Stomach (tissue), 4 donors: ENCODE data around the gene EGFL7.

Source experiments
- POLR2A ChIP-seq, 4 donors: fragments of 450-650 bp; IDR thresholded peaks; one replicate each; pipeline ENCODE4 v1.6.1; 2016; ENCODE audit warnings: antibody characterized with exemption in 4 of 4, control low read depth in 2 of 4, mild to moderate bottlenecking in 1 of 4, moderate library complexity in 1 of 4
- POLR2AphosphoS5 ChIP-seq, 3 donors: sonication (generic); formaldehyde crosslinking; IDR thresholded peaks; one replicate each; pipeline ENCODE4 v1.6.1; 2016; ENCODE audit warnings: antibody characterized with exemption in 3 of 3
- TF ChIP-seq, protein P1 (sequence below), 7 experiments: fragments of 450-650 bp in 4 of 7; fragments of 200-600 bp in 3 of 7; sonication (generic) in 3 of 7; IDR thresholded peaks; one replicate each; pipeline ENCODE4 v1.5.1; 2016 to 2019; ENCODE audit warnings: antibody characterized with exemption in 7 of 7, control low read depth in 2 of 7, mild to moderate bottlenecking in 1 of 7

DNA sequence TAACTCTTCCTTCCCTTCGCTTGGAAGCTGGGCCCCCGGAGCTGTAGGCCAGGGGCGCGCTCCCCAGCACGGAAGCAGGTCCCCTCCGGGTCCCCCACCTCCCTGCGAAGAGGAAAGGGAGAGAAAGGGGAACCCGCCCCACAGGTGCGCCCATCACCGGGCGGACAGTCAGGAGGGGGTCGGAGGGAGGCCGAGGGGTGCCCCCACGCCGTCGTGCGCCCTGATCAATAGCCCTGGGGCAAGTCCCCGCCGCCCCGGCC is 23.7 kb downstream of the EGFL7 start:
- TF ChIP-seq, protein P1, sequence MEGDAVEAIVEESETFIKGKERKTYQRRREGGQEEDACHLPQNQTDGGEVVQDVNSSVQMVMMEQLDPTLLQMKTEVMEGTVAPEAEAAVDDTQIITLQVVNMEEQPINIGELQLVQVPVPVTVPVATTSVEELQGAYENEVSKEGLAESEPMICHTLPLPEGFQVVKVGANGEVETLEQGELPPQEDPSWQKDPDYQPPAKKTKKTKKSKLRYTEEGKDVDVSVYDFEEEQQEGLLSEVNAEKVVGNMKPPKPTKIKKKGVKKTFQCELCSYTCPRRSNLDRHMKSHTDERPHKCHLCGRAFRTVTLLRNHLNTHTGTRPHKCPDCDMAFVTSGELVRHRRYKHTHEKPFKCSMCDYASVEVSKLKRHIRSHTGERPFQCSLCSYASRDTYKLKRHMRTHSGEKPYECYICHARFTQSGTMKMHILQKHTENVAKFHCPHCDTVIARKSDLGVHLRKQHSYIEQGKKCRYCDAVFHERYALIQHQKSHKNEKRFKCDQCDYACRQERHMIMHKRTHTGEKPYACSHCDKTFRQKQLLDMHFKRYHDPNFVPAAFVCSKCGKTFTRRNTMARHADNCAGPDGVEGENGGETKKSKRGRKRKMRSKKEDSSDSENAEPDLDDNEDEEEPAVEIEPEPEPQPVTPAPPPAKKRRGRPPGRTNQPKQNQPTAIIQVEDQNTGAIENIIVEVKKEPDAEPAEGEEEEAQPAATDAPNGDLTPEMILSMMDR (IDR thresholded peaks at IDR 0.05), result no peak
- TF ChIP-seq POLR2A (IDR thresholded peaks at IDR 0.05) (no peak), POLR2AphosphoS5 (IDR thresholded peaks at IDR 0.05) (no peak)
